ENCODE measurements around the gene MMD. TPM values are rescaled to one million over a fixed set of nuclear protein-coding genes. Genes with fewer than 3 reads are reported as not detected.

Gene MMD
- total and polyA plus RNA-seq, 9 of the 15 experiments (the other 6 are each of a cell fraction or from before 2014, with no cell fraction given) = 3.1 to 18.9 (median 10.7) TPM

DNA sequence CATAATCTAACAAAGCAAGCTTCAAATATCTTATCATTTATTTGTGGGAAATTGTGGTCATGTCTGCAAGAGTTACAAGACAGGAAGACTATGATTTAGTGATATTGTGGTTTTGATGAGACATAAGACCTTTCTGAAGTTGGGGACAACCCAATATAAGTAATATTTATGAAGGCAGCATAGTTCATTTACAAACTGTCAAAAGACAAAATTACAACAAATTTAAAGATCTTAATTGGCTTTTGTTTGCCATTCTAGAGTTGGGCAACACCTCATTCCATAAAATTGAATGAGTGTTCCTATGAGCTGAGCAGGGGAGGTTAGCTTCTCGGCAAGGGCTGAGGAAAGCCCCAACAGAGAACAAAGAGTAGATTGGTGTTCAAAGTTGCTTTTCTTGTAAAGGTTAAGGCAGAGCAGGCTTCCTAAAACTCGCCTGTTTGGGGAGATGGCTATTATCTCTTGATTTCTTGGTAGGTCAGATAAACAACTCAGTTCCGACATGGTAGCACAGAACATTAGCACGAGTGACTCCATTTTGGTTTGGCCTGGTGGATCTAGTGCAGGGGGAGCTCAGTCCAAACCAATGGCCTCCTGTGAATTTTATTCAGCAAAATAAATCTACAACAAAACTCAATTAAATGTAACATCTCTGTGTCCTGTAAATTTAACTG is 10.9 kb upstream of the MMD start (continued):
- TF ChIP-seq, protein P1, sequence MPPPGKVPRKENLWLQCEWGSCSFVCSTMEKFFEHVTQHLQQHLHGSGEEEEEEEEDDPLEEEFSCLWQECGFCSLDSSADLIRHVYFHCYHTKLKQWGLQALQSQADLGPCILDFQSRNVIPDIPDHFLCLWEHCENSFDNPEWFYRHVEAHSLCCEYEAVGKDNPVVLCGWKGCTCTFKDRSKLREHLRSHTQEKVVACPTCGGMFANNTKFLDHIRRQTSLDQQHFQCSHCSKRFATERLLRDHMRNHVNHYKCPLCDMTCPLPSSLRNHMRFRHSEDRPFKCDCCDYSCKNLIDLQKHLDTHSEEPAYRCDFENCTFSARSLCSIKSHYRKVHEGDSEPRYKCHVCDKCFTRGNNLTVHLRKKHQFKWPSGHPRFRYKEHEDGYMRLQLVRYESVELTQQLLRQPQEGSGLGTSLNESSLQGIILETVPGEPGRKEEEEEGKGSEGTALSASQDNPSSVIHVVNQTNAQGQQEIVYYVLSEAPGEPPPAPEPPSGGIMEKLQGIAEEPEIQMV (tag; conservative IDR thresholded peaks at IDR 0.05; ENCODE audit: low read depth) = peak; percentile 71
- TF ChIP-seq ZNF583 (CRISPR knock-in tag; IDR thresholded peaks at IDR 0.05) = peak; percentile 90
- TF ChIP-seq ZNF239 (CRISPR knock-in tag; IDR thresholded peaks at IDR 0.05) = peak; percentile 78
- peak; percentile 93 for TF ChIP-seq DMBX1 (CRISPR knock-in tag; IDR thresholded peaks at IDR 0.05; ENCODE audit: borderline replicate concordance)
- no peak for TF ChIP-seq GTF2E2 (tag; IDR thresholded peaks at IDR 0.05)
- TF ChIP-seq, protein P2, sequence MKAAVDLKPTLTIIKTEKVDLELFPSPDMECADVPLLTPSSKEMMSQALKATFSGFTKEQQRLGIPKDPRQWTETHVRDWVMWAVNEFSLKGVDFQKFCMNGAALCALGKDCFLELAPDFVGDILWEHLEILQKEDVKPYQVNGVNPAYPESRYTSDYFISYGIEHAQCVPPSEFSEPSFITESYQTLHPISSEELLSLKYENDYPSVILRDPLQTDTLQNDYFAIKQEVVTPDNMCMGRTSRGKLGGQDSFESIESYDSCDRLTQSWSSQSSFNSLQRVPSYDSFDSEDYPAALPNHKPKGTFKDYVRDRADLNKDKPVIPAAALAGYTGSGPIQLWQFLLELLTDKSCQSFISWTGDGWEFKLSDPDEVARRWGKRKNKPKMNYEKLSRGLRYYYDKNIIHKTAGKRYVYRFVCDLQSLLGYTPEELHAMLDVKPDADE (conservative IDR thresholded peaks at IDR 0.05; ENCODE audit: control insufficient read depth, low read depth, low read length) = no peak
- no peak for TF ChIP-seq CCNT2 (IDR thresholded peaks at IDR 0.05; ENCODE audit: borderline replicate concordance, extremely low read depth, insufficient read length, low read depth, low read length)
- TF ChIP-seq CBFA2T3 (IDR thresholded peaks at IDR 0.05) = 0 out of 2 replicates have a peak, but pooled peaks have one; percentile 4
- TF ChIP-seq RBM17 (IDR thresholded peaks at IDR 0.05; ENCODE audit: borderline replicate concordance, low read depth, low read length) = no peak
- peak; percentile 53 for TF ChIP-seq CXXC5 (CRISPR knock-in tag; IDR thresholded peaks at IDR 0.05)

Measured in K562 (cell line).